ENCODE measurements around the gene CDC40.
A peak's percentile ranks its signal among the peaks of the same experiment; 100 is the strongest.
"Not testable (repeated sequence)": the region's sequence is repeated elsewhere in the genome, so short reads cannot be mapped to it uniquely, and the experiment has no call there.

The CDC40 gene

DNA sequence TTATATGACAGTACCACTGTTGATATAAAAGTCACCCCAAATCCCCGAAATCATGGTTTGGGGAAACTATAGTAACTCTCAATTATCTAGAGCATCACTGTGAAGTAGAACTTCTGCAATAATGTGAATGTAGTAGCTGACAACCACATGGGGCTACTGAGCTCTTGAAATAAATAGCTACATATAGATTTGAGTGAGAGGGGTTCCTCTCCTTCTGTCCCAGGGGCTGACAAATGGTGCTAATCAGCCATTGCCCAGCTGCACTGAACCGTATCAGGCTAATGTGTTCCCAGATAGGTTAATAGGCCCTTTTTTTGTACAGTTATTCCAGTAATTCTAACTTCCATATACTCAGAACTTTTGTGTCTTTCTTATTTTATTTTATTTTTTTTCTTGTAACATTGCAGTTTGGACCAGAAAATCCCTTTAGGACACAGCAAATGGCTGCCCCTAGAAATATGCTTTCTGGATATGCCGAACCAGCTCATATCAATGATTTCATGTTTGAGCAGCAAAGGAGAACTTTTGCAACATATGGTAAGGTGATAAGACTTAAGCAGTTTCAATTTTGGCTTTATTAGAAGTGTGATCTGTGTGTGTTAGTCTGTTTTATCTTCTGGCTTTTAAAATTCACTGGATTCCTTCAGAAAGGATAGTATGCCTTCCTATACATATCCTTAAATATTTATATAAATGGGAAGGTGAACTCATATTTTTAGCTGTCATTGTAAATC, 21.1 kb downstream of the CDC40 start:
- ATAC-seq: no peak

DNA sequence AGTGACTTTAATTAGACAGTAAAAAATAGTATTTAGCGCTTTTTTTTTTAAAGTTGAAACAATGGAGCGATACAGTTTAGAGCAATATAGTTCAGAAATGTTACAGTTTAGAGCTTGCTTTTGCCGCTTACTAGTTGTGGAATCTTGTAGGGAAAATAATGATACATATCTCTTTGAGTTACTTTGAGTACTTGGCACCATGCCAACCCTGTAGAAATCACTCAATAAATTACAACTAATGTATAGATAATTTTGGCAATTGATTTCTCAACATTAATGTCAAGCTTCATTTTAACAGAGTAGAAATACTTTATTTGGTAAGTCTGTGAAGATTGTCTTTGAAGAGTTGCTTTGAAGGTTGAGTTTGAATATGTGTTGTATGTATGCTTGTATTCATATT, 27.4 kb downstream of the CDC40 start:
- no peak for ATAC-seq

DNA sequence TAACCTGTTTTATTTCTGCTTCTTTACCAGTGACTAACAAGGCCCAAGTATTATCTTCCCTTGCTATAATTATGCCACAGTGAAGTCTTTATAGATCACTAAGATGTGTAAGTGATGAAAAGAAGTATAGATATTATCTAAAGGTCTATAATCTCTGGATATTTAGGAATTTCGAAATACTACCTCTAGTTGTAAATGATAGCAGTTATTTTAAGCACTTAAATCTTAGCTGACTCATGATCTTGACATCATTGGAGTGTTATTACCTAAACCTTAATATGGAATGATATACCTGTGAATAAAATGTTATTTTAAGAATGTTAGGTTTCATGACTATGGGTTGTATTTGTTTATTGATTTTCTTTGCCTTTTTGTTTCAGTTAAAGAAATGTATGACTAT, 31.5 kb downstream of the CDC40 start:
- no peak for ATAC-seq

- ATAC-seq: no peak
Observed at GRCh38 chr6:110214338-110214737, 34.1 kb downstream of the CDC40 start.

GRCh38 chr6:110216140-110216539, 35.9 kb downstream of the CDC40 start:
- no peak for ATAC-seq

- no peak for ATAC-seq
Observed at GRCh38 chr6:110217266-110217665, 37.0 kb downstream of the CDC40 start.

DNA sequence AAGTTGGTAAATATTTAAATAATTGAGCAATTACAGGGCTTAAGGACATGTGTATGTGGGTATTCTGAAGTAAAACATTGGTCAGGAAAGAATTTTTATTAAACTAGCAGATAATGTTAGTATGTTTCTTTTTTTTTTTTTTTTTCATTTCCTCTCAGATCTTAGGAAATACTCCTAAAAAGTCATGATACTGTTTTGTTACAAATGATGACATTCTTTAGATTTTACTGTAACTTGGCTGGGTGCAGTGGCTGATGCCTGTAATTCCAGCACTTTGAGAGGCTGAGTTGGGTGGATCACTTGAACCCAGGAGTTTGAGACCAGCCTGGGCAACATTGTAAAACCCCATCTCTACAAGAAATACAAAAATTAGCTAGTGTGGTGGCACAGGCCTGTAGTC, 41.5 kb downstream of the CDC40 start:
- no peak for ATAC-seq

DNA sequence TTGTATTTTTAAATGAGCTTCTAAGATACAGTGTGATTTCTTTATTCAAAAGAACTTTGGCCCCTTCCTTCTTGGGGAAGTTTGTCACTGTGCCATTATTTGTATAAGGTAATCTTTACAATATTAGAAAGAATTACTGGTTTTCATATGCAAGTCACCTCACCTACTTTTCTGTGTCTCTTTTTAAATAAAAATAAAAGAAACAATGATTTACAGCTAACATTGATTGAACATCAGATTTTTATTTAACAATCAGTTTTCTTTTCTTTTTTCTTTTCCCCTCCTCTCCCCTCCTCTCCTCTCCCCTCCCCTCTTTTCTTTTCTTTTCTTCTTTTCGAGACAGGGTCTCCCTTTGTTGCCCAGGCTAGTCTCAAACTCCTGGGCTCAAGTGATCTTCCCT, 46.0 kb downstream of the CDC40 start:
- ATAC-seq: no peak

GRCh38 chr6:110232450-110232849, 52.2 kb downstream of the CDC40 start:
- ATAC-seq: no peak

- peak; percentile 79 to 88 for ATAC-seq
Observed at GRCh38 chr6:110233770-110234374, 53.6 kb downstream of the CDC40 start.

GRCh38 chr6:110236007-110236406, 55.8 kb downstream of the CDC40 start:
- not testable (repeated sequence) for ATAC-seq

DNA sequence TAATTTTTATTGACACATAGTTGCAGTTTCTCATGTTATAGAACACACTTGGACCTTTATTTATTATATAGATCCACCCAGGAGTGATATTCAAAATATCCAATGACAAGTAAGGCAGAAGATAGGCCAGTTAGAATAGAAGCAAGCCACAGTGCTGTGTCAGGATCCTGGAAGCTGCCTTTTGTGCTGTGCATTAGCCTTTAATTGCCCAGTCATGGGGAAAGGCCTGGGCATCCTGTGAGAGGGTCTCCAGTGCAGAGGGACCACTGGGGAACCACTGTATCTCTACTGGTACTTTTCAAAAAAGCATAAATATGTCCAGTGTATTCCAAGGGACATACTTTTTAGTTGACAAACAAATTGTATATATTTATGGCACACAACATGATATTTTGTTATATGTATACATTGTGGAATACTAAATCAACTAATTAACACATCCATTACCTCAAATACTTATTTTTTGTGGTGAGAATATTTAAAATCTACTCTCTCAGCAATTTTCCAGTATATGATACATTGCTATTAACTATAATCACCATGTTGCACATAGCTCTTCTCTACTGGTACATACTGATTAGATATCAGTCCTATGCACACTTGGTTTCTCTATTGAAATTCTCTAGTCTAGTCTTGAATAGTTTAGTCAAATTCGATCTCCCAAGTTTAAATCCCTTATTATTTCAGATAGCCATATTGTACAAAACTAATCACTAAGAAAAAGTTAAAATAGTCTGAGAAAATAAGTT, 59.5 kb downstream of the CDC40 start:
- ATAC-seq: no peak

DNA sequence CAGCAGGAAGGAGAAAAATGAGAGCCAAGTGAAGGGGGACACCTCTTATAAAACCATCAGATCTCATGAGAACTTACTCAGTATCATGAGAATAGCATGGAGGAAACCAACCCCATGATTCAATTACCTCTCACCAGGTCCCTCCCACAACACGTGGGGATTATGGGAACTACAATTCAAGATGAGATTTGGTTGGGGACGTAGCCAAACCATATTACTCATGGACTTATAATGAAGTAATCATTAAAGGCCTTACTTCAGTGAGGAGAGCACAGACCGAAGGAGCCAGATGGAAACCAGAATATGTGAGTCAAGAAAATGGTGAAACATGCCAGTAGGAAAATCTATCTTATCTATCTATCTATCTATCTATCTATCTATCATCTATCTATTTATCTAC, 64.4 kb downstream of the CDC40 start:
- not testable (repeated sequence) for ATAC-seq

DNA sequence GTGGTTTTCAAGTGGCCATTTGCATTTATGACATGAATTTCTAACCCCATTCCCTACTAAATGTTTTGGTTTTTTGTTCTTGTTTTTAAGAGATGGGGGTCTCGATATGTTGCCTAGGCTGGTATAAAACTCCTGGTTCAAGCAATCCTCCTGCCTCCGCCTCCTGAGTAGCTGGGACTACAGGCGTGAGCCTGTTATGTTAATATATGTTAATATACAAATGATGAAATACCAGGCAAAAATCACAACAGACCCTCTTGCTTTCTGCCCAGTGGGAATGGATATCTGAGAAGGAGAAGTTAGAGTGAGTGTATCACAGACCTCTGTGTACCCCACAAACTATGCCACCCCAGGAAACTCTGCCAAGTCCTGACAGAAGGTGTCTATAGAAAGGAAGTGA, 66.2 kb downstream of the CDC40 start:
- no peak for ATAC-seq

DNA sequence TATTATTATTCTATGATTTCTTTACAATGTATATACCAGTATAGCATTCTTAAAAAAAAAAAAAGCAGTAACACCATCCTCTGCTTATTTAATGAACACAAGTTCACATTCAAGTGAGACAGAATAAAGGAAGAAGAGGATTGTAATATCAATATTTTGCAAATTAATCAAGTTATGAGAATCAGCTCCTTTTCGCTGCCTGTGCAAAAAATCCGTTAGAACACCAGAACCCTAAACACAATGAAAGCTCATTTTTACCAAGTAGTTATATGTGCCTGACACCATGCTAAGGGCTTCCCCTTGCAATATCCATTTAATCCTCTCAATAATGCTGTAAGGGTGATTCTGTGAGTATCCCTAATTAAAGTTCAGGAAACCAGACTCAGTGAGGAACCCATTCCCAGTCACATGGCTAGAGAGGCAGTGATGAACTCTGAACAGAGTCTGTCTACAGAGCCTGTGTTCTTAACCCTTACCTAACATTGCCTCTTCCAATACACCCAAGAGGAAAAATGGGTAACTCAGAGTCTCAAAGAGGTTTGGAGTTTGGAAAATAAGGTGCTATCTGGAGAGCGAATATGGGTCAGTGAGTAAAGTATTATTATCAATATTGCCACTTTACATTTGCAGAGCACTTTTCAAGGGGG, 66.8 kb downstream of the CDC40 start:
- ATAC-seq: no peak

- no peak for ATAC-seq
Observed at GRCh38 chr6:110250058-110250457, 69.8 kb downstream of the CDC40 start.

DNA sequence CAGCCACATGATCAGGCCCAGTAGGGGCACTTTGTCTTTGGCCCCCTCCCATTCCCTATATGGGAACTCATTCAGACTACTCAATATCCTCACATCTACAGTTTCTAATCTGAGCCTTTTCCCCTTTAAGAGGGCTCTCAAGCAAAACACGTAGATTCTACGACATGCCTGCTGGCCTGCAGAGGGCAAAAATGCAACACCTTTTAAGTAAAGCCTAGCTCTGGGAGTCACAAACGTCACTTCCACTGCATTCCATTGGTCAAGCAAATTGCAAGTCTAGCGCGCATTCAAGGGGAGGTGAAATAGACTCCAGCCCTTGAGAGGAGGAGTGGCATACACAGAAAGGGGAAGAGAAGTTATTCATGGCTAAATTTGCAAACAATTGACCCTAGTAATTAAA, 70.6 kb downstream of the CDC40 start:
- no peak for ATAC-seq

DNA sequence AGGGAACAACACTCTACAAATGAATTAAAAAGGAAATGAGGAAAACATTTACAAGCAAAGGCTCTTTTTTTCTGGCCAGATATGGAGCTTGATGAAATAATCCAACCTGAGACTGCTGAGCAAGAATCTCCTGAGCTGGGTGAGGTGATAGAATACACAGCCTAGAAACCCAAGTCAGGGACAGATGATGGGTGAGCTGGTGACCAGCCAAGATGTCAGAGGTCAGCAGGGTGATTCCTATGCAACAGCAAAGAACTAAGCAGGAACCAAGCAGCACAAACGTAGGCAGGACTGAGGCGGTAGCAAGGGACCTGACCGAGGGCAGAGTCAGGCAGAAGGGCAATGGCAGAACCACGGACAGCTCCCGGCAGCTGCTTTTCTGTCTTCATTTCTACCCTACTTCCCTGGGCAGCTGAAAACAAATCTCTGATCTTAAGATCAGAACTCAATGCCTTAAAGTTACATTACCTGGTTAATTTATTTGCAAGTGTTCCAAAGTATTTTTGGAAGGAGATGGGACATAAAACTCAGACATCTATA, 75.1 kb downstream of the CDC40 start:
- no peak for ATAC-seq

DNA sequence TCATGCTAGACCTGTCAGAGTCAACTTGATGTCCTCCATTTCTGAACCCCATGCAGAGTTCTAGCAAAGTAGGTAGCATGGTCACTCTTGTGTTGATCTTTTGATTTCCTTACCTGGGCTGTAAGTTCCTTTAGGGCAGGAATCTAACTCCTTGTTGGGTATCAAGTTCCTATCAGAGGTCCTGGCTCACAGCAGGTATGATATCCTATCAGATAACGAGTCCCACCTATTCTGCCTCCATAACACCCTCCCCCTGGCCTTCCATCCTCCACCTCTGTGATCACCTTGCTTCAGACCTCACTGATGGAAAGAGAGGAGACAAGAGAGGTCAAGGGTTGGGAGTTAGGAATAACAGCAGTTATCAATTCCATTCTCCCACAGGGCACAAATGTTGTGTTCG, 76.1 kb downstream of the CDC40 start:
- ATAC-seq: no peak

DNA sequence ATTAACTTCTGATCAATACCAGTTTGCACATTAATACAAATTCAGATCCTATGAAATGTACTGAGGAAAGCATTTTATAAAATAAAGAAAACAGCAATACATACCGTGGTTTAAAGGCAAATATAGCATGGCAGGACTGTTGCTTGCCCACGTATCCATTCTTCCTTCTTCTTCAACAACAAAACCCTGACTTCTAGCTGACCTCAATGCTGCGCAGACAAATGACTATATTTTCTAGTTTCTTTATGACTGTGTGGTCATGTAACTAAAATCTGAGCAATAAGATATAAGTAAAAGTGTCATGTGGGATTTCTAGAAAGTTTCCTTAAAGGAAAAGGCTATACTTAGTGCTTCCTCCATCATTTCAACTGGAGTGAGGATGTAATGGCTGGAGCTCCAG, 85.0 kb downstream of the CDC40 start:
- no peak for ATAC-seq

- no peak for ATAC-seq
Observed at GRCh38 chr6:110266996-110267395, 86.8 kb downstream of the CDC40 start.

DNA sequence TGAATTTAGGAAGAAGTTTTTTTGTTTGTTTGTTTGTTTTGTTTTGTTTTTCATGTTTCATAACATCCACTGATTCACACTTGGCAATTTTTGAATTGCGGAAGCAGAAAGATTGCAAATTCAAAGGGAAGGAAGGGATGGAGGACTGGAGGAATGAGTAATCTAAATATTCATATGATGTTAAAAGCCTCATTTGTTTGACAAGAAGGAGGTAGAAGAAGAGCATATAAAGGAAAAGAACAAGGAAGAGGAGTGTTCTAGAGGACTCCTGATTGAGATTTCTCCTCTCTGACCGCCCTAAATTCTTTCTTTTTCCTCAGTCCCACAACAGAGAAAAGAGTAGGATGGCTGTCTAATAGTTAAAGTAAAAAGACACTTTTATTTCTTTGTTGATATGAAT, 89.4 kb downstream of the CDC40 start:
- ATAC-seq: no peak

GRCh38 chr6:110270165-110270564, 89.9 kb downstream of the CDC40 start:
- ATAC-seq: no peak

GRCh38 chr6:110271732-110272022, 91.5 kb downstream of the CDC40 start:
- ATAC-seq: no peak
